ENCODE data around the gene CCDC116.

DNA sequence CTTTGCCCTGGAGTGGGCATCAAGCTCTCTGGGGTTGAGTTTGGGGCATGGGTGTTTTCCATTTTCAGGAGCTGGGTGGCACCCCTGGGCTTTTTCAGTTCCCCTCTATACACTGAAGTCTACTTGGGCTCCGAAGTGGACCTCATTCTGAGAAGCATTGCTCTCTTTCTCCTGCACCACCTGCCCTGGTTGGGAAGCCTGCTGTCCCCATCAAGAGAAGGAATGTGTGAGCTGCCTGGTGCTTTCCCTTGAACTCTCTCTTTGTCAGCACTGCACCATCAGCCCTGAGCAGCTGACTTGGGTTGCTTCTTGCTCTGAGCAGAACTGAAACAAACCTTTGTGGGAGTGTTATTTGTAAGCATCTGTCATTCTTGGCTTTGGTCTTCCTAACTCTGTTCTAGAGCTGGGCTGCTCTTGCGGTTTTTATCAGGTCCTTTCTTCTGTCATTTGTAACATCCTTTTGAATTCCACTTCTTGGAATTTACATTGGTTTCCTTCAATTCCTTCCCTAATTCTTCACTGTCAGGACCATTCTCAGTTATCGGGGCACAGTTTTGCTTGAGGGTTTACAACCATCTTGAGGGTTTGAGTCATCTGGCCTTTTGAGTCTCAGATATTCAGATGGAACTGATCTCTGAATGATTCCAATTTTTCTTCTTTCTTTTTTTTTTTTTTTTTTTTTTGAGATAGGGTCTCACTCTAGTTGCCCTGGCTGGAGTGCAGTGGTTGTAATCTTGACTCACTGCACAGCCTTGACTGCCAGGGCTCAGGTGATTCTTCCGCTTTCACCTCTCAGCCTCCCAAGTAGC is 44.6 kb upstream of the CCDC116 start:
- TF ChIP-seq CTCF (IDR thresholded peaks at IDR 0.05): no peak
- no peak for TF ChIP-seq POLR2AphosphoS5 (IDR thresholded peaks at IDR 0.05)
- no peak for TF ChIP-seq POLR2A (IDR thresholded peaks at IDR 0.05)
- TF ChIP-seq EP300 (IDR thresholded peaks at IDR 0.05): no peak

Data from upper lobe of left lung (tissue), 4 donors.